OCI-LY3 (cell line): Measurements from ENCODE around the gene BHLHE23.

Source experiments
- H2AFZ ChIP-seq: fragments of 200-600, 300-600 bp; shearing (Covaris generic); 2 replicates; pipeline ENCODE4 v1.6.0; 2014; ENCODE audit warnings: antibody characterized with exemption, low read depth, low read length
- H3K27ac ChIP-seq: fragments of 200-600, 300-600 bp; sonication (generic); 2 replicates; pipeline ENCODE4 v1.5.1; 2014; ENCODE audit warnings: mild to moderate bottlenecking, low read length, moderate library complexity, mixed read lengths
- H3K27me3 ChIP-seq: fragments of 200-600, 300-600 bp; sonication (generic); 2 replicates; pipeline ENCODE4 v1.6.1; 2014; ENCODE audit warnings: low read depth, low read length, mixed read lengths
- H3K36me3 ChIP-seq: fragments of 200-600, 300-600 bp; sonication (generic); replicated peaks from 2 replicates; pipeline ENCODE3; 2014; ENCODE audit warnings: low read depth, low read length, mixed read lengths
- H3K4me1 ChIP-seq: fragments of 300-600, 200-600 bp; sonication (generic); 2 replicates; pipeline ENCODE4 v1.6.1; 2014; ENCODE audit warnings: low read length, mixed read lengths
- H3K4me2 ChIP-seq: fragments of 200-600, 300-600 bp; sonication (generic); 2 replicates; pipeline ENCODE4 v1.6.1; 2014; ENCODE audit warnings: low read length, mixed read lengths
- H3K4me3 ChIP-seq: fragments of 300-600, 200-600 bp; sonication (generic); 2 replicates; pipeline ENCODE4 v1.5.1; 2014; ENCODE audit warnings: antibody characterized with exemption, mild to moderate bottlenecking, low read length, moderate library complexity
- H3K79me2 ChIP-seq: fragments of 300-600, 200-600 bp; shearing (Covaris generic); 2 replicates; pipeline ENCODE4 v1.6.1; 2014; ENCODE audit warnings: mild to moderate bottlenecking, low read length, mixed read lengths
- H3K9ac ChIP-seq: fragments of 300-600, 200-600 bp; shearing (Covaris generic); 2 replicates; pipeline ENCODE4 v1.6.0; 2014; ENCODE audit warnings: mild to moderate bottlenecking, low read length, moderate library complexity
- H3K9me3 ChIP-seq: fragments of 200-600, 300-600 bp; shearing (Covaris generic); 2 replicates; pipeline ENCODE4 v1.6.1; 2014; ENCODE audit warnings: low read length, mixed read lengths; ENCODE audit not compliant: insufficient read depth
- H4K20me1 ChIP-seq: fragments of 200-600, 300-600 bp; sonication (generic); 2 replicates; pipeline ENCODE4 v1.6.1; 2016; ENCODE audit warnings: low read length, mixed read lengths; ENCODE audit not compliant: insufficient read depth
- EZH2phosphoT487 ChIP-seq: fragments of 200-600 bp; shearing (Covaris generic); IDR thresholded peaks from 2 replicates; pipeline ENCODE4 v1.6.1; 2018; ENCODE audit warnings: antibody characterized with exemption, mixed run types, low read depth
- TF ChIP-seq, protein P1 (sequence below): fragments of 200-600, 300-600 bp; sonication (generic); IDR thresholded peaks from 2 replicates; pipeline ENCODE4 v1.5.1; 2014; ENCODE audit warnings: antibody characterized with exemption, low read length, low read depth

The BHLHE23 gene

DNA sequence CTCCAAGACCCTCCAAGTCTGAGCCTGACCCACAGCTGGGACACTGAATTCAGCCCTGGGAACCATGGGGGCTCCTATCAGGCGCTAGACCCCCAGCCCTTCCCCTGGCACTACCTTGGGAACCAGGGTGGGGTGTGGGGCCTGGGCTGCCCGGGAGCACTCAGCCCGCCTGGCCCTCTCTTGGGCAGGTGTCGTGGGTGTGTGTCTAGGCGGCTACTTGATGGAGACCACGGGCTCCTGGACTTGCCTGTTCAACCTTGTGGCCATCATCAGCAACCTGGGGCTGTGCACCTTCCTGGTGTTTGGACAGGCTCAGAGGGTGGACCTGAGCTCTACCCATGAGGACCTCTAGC is 39.6 kb downstream of the BHLHE23 start:
- peaks cover 31% of the 10 kb centered on the region for H3K36me3 ChIP-seq
- no peaks in the 10 kb centered on the region for H3K27me3 ChIP-seq
- no peak overlapping the region for H3K4me3 ChIP-seq
- peaks cover 3% of the 10 kb centered on the region for H3K4me1 ChIP-seq
- no peak overlapping the region for H3K9ac ChIP-seq
- no peak for TF ChIP-seq EZH2phosphoT487
- TF ChIP-seq, protein P1, sequence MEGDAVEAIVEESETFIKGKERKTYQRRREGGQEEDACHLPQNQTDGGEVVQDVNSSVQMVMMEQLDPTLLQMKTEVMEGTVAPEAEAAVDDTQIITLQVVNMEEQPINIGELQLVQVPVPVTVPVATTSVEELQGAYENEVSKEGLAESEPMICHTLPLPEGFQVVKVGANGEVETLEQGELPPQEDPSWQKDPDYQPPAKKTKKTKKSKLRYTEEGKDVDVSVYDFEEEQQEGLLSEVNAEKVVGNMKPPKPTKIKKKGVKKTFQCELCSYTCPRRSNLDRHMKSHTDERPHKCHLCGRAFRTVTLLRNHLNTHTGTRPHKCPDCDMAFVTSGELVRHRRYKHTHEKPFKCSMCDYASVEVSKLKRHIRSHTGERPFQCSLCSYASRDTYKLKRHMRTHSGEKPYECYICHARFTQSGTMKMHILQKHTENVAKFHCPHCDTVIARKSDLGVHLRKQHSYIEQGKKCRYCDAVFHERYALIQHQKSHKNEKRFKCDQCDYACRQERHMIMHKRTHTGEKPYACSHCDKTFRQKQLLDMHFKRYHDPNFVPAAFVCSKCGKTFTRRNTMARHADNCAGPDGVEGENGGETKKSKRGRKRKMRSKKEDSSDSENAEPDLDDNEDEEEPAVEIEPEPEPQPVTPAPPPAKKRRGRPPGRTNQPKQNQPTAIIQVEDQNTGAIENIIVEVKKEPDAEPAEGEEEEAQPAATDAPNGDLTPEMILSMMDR = no peak
- no peaks in the 10 kb centered on the region for H3K9me3 ChIP-seq
- H3K79me2 ChIP-seq = no peaks in the 10 kb centered on the region
- no peak overlapping the region for H3K27ac ChIP-seq
- no peak overlapping the region for H2AFZ ChIP-seq
- H3K4me2 ChIP-seq = no peak overlapping the region
- peaks cover 3% of the 10 kb centered on the region; the same call in 1 of the 2 replicates for H4K20me1 ChIP-seq

DNA sequence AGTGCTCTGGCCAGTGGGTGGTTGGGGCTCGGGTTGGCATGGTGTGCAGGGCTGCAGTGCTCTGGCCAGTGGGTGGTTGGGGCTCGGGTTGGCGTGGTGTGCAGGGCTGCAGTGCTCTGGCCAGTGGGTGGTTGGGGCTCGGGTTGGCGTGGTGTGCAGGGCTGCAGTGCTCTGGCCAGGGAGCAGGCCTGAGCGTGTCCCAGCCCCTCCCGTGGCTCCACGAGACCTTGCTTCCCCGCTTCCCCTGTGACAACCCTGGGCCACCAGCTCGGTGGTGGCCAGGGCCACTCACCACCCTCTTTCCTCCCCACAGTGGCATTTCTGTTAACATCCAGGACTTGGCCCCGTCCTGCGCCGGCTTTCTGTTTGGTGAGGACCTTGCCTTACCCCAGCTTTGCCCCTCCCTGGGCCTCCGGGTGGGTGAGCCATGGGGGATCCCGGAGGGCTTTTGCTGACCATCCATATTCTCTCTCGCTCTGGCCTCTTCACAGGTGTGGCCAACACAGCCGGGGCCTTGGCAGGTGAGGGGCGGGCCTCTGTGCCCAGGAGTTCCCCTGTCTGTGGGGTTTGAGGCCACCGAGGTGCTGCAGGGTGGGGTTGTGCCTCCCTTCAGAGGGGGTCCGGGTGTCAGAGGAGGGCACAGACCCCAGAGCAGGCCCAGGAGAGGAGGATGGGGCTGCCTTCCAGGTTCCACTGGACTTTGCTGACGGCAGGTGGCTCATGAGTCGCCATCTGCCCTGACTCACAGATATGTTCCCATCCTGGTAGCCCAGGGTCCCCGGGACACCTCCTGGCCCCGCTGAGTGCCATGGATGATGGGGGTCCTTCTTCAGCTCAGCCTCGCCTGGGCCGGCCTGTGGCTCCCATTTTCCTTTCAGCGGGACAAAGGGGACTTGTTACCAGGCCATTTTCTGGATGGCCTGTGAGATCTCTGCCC is 40.3 kb downstream of the BHLHE23 start:
- TF ChIP-seq EZH2phosphoT487 = no peak
- TF ChIP-seq, protein P1 = no peak
- Histone ChIP-seq H4K20me1 (peaks cover 3% of the 10 kb centered on the region; the same call in 1 of the 2 replicates), H3K79me2 (no peaks in the 10 kb centered on the region), H3K27ac (no peak overlapping the region), H3K9ac (no peak overlapping the region), H3K9me3 (no peaks in the 10 kb centered on the region), H3K36me3 (peaks cover 34% of the 10 kb centered on the region), H3K27me3 (no peaks in the 10 kb centered on the region), H3K4me2 (no peak overlapping the region), H3K4me1 (no peaks in the 10 kb centered on the region), H3K4me3 (no peak overlapping the region), H2AFZ (no peak overlapping the region)

DNA sequence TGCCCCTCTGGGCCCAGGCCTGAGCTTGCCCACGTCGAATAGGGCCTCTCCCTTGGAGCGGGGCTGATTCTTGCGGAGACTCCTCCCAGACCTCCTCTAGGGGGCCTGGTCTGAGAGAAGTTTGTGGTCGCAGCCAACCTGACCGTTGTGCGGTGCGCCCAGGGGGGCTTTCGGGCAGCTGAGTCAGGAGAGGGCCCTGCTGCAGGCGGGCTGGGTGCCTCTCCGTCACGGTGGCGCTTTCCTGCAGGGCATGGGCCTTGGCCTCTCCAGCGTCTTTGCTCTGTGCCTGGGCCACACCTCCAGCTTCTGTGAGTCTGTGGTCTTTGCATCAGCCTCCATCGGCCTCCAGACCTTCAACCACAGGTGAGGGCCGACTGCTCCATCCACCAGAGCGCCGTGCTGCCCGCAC is 41.4 kb downstream of the BHLHE23 start:
- no peaks in the 10 kb centered on the region for H3K79me2 ChIP-seq
- peaks cover 35% of the 10 kb centered on the region for H3K36me3 ChIP-seq
- H3K27ac ChIP-seq = no peak overlapping the region

DNA sequence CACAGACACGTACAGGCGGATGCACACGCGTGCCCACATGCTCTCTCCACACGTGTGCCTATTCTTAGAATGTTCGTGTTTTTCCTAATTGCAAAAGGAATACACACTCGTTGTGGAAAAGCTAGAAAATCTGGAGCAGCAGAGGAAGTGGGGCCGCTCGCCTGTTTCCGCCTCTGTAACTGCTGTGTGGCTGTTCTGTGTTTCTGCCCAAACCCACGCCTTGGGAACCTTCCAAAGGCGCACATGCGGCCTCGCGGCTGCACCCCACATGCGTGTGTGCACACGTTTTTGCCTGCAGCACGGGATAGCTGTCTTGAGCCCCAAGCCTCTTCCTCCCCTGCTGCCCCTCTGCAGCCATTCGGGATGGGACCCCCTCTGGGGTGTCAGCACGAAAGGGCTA is 42.1 kb downstream of the BHLHE23 start:
- Histone ChIP-seq H3K4me2 (no peak overlapping the region), H3K27ac (no peak overlapping the region), H3K36me3 (peaks cover 41% of the 10 kb centered on the region), H3K79me2 (no peaks in the 10 kb centered on the region), H3K4me1 (no peaks in the 10 kb centered on the region), H3K27me3 (no peaks in the 10 kb centered on the region), H3K9ac (no peak overlapping the region), H3K4me3 (no peak overlapping the region), H3K9me3 (no peaks in the 10 kb centered on the region), H2AFZ (no peak overlapping the region), H4K20me1 (peaks cover 6% of the 10 kb centered on the region)
- TF ChIP-seq, protein P1 = no peak
- TF ChIP-seq EZH2phosphoT487 = no peak

More for the DNA sequence above, 41.4 kb downstream of the BHLHE23 start:
- TF ChIP-seq, protein P1 = no peak
- TF ChIP-seq EZH2phosphoT487 = no peak
- Histone ChIP-seq H3K9me3 (no peaks in the 10 kb centered on the region), H3K4me3 (no peak overlapping the region), H3K9ac (no peak overlapping the region), H3K27me3 (no peaks in the 10 kb centered on the region), H3K4me2 (no peak overlapping the region), H4K20me1 (peaks cover 6% of the 10 kb centered on the region; the same call in 1 of the 2 replicates), H2AFZ (no peak overlapping the region), H3K4me1 (no peaks in the 10 kb centered on the region)
